ENCODE data around the gene EID2.

EID2 gene

DNA sequence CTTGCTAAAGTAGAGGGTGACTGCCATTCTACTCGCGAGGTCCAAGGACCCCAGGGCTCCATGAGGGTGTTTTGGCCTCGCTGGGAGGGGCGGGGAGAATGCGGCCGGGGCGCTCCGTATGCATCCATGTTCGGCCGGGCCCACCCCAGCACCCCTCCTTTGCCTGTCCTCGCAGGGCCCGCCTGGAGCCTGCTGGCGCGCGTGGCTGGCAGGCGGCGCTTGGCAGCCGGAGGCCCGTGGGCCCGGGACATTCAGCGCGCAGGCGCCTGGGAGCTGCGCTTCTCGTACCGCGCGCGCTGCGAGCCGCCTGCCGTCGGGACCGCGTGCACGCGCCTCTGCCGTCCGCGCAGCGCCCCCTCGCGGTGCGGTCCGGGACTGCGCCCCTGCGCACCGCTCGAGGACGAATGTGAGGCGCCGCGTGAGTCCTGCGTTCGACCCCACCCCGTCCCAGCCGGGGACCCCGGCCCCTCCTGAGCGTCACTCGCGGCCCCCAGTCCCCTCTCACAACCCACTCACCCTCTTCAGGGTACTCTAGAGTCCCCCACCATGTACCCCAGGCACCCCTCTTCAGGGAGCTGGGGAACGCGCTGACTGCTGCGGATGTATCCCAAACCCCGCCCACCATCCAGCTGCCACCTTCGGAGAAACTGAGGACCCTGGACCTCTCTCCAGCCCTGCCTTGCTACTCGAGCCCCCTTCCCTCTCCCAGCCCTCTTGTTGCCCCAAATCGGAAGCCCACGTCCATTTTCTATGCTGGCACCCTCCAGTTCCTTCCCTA lies 37.1 kb downstream of the EID2 start:
- peak; percentile 51 to 53 for DNase-seq (ENCODE audit: low read depth in 2 of 2)

DNA sequence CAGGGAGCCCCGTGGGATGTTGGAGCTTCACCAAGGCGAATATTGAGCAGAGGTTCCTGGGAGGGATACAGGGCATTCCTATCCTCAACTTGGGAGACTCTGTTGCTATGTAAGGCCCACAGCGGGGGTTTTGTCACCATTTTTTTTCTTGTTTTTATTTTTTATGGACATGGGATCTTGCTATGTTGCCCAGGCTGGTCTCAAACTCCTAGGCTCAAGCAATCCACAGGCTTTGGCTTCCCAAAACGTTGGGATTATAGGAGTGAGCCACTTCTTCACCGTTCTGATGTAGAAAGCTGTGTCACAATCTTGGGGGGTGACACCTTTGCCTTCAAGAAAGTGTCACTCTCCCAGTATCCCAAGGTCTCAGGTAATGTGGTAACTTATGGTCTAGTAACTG lies 38.6 kb downstream of the EID2 start:
- DNase-seq (ENCODE audit: low read depth in 2 of 2): no peak

DNA sequence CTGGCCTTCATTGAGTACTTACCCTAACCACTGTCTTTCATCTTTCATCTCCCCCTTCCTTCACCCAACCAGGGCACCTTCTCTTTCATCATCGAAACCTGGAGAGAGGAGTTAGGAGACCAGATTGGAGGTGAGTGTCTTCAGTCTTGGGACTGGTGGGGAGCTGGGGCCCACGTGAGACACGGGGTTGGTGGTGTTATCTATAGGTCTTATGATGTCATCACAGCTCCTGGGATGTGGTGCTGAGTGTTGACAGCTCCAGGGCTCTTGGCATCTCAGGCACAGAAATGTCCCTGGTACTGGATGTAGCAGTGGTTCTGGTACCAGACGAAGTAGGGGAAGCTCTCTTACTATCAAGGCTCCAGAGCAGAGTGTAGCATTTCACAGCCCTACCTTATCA lies 39.4 kb downstream of the EID2 start:
- no peak for DNase-seq (ENCODE audit: low read depth in 2 of 2)

DNA sequence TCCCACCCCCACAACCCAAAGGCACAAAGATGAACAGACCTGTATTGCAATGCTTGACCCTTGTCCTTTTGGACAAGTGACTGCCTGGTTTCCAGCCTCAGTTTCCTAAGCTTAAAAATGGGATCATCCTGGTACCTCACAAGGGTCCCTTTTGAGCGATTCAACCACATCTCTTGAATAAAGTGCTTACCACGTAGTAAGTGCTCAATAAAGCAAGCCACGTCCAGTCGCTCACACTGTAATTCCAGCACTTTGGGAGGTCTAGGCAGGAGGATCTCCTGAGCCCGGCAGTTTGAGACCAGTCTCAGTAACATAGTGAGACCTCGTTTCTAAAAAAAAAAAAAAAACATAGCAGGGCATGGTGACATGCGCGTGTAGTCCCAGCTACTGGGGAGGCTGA lies 40.0 kb downstream of the EID2 start:
- DNase-seq (ENCODE audit: low read depth in 2 of 2): no peak

DNA sequence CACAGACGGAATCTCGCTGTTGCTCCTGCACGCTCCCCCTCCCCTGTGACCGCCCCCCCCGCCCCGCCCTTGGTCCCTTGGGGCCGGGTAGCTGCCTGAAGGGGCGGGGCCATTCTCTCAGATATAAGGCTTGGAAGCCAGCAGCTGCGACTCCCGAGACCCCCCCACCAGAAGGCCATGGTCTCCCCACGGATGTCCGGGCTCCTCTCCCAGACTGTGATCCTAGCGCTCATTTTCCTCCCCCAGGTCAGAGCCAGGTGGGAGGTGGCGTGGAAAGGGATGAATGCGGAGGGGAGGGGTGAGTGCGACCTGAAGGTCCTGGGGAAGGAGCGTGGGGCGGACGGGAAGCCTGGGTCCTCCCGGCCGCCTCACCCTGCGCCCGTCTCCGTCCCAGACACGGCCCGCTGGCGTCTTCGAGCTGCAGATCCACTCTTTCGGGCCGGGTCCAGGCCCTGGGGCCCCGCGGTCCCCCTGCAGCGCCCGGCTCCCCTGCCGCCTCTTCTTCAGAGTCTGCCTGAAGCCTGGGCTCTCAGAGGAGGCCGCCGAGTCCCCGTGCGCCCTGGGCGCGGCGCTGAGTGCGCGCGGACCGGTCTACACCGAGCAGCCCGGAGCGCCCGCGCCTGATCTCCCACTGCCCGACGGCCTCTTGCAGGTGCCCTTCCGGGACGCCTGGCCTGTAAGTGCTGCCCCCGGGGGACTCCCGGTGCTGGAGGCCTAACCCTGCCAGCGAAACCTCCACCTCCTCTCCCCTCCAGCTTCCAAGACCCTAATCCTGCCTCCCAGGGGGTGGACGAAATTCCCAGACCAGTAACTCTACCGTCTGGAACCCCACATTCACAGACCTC lies 40.9 kb downstream of the EID2 start, which contains the start of gene DLL3:
Gene DLL3, plus strand, starts transcription at position 150 of the 845 bp plus-strand sequence. Its CDS starts 28 bp downstream, at position 178.
- no peak for DNase-seq (ENCODE audit: low read depth in 2 of 2)

DNA sequence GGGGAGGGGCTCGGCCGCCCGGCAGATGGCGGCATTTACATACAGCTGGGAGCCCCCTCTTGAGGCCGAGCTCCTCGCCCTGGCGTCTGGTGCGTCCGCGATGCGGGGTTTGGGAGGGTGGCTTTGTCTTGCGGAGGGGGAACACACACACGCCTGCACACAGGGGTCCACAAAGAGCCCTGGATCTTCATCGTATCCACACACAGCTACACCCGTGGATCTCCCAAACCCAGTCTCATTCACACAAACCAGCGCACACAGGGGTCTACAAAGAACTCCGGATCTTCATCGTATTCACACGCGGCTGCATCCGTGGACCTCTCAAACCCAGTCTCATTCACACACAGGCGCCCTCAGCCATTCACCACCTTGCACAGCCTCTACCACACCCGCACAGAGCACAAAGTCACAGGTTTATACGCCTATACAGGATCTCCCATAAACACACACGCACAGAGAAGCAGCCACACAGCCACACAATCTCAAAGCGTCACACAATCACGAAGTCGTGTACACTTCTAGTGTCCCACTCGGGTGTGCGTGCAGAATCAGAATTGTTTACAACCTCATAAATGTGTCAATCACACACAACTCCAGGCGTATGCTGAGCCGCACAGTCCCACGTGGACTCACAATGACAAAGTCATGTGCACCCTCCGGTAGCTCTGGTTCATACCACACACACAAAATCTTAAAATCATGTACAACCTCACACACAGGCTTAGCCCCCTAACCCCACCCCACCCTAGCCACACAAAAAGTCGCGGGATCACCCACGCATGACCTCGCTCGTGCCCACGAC lies 41.8 kb downstream of the EID2 start:
- DNase-seq (ENCODE audit: low read depth in 2 of 2): no peak

DNA sequence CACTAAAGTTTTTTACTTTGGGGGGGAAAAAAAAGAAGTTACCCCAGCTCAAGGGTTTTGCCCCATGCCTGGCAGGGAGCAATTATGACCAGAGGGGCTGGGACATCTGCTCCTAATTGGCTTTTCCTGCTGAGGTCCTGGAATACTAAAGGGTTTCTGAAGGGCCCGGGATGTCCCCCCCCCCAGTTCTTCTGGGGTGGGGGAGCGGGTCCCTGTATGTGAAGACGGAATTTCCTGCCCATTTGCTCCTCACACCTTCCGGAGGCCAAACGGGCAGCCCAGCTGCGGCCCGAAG lies 42.3 kb downstream of the EID2 start:
- DNase-seq (ENCODE audit: low read depth in 2 of 2): no peak

DNA sequence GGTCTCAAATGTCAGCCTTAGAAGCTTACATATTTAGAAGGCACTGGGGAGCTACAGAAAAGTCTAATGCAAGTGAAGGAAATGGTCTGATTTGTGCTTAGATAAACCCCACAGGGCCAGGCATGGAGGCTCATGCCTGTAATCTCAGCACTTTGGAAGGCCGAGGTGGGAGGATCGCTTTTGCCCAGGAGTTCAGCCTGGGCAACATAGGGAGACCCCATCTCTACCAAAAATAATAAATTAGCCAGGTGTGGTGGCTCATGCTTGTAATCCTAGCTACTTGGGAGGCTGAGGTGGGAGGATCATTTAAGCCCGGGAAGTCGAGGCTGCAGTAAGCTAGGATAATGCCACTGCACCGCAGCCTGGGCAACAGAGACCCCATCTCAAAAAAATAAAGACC lies 43.9 kb downstream of the EID2 start:
- no peak for DNase-seq (ENCODE audit: low read depth in 2 of 2)

DNA sequence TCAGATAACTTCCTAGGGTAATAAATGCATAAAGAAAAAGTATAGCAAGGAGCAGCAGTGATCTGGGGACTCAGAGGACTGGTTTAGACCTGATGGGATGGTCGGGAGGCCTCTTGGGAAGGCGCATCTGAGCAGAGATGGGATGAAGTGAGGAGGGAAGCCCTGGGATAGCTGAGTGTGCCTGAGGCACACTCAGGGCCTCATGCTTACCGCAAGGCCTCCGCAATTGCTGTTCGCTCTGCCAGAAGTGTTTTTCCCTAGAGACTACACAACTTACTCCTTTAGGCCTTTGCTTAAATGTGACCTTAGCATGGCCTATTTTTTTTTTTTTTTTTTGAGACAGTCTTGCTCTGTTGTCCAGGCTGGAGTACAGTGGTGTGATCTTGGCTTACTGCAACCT lies 45.3 kb downstream of the EID2 start:
- no peak for DNase-seq (ENCODE audit: low read depth in 2 of 2)

DNA sequence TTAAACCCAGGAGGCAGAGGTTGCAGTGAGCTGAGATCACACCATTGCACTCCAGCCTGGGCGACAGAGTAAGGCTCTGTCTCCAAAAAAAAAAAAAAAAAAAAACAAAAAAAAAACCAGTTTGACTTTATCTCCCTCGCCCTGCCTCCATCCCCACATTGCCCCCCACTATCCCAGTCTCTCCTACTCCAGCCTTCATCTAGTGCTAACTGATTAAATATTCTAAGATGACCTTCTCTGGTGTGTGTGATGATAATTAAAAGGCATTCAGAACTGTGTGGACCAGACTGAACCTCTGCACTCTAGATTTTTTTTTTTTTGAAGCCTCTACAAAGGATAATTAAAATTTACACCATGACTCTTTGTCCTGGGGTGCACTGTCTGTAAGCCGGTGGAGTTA lies 47.2 kb downstream of the EID2 start:
- DNase-seq (ENCODE audit: low read depth in 2 of 2): no peak

DNA sequence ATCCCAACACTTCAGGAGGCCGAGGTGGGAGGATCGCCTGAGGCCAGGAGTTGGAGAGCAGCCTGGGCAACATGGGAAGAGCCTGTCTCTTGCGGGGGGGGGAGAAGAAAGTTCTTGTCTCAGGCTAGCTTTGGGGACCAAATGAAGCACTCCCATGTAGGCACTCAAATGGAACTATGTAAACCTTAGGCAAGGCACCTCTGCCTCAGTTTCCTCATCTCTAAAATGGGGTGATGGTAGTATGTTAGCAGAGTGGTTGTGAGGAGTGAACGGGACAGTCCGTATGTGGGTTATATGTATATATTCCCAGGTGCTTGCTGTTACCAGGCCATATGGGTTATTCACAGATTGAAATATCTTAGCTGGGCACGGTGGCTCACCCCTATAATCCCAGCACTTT lies 47.7 kb downstream of the EID2 start:
- DNase-seq (ENCODE audit: low read depth in 2 of 2): no peak

DNA sequence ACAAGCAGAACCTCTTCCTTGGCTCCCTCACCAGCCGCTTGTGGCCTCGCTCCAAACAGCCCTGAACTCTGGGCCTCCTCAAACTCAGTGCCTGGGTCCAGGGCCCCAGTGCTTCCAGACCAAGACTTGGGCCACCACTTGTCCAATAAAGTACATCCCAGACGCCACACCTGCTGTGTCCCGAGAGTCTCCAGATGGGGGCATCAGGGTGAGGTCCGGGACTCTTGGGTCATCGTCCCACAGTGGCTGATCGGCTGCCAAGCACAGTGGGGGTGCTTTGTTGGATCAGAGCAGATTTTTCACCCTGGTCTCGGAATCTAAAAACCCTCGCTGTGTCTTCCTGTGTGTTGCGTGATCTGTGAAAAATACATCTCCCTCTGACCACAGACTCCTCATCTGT lies 50.2 kb downstream of the EID2 start:
- DNase-seq (ENCODE audit: low read depth in 2 of 2): no peak

Data from stimulated activated CD8-positive, alpha-beta memory T cell treated with anti-CD3 and anti-CD28 coated beads, Interleukin-7, amount 100 ng/mL, for 1 hour (primary cell).